Cardiac fibroblast (primary cell): ENCODE measurements around the gene FIZ1.

Experiments
- DNase-seq, 2 donors: peaks; one replicate each; pipeline versions ENCODE4 v3.0.0 to v3.0.0-alpha.2; 2010; ENCODE audit warnings: low read depth in 2 of 2
- H3K4me3 ChIP-seq, 2 donors: replicated peaks in 1 of 2; 1 replicate in 1 of 2; 2 replicates in 1 of 2; pipeline ENCODE4 v1.5.1; 2011; ENCODE audit warnings: low read depth in 2 of 2, low read length in 2 of 2, mild to moderate bottlenecking in 2 of 2, moderate library complexity in 1 of 2
- CTCF ChIP-seq: IDR thresholded peaks from one replicate; pipeline ENCODE4 v1.5.1; 2011; ENCODE audit warnings: low read depth, mild to moderate bottlenecking, low read length, inconsistent platforms

The FIZ1 gene

GRCh38 chr19:55546822-55547614 lies 52.3 kb downstream of the FIZ1 start:
- peak; percentile 81 to 87 for DNase-seq

GRCh38 chr19:55546011-55546410 lies 53.3 kb downstream of the FIZ1 start:
- H3K4me3 ChIP-seq, result no peak overlapping the region
- DNase-seq, result no peak
- no peak for TF ChIP-seq CTCF

More at GRCh38 chr19:55546822-55547614, 52.3 kb downstream of the FIZ1 start:
- TF ChIP-seq CTCF, result no peak
- no peak overlapping the region for H3K4me3 ChIP-seq

- no peak within 1 kb of the TSS for H3K4me3 ChIP-seq
- no peak for TF ChIP-seq CTCF
- DNase-seq, result no peak
Observed at GRCh38 chr19:55545443-55545842, 53.9 kb downstream of the FIZ1 start, which contains the start of gene SBK3. Gene SBK3 (minus strand): TSS chr19:55545543. CDS start chr19:55545543, 0 bp downstream.

GRCh38 chr19:55544776-55545439 lies 54.4 kb downstream of the FIZ1 start:
- no peak overlapping the region for H3K4me3 ChIP-seq
- DNase-seq, result no peak
- no peak for TF ChIP-seq CTCF

GRCh38 chr19:55544014-55544413 lies 55.3 kb downstream of the FIZ1 start:
- no peak for DNase-seq
- TF ChIP-seq CTCF, result no peak
- H3K4me3 ChIP-seq, result no peak overlapping the region

GRCh38 chr19:55543567-55543966 lies 55.8 kb downstream of the FIZ1 start:
- DNase-seq, result no peak
- TF ChIP-seq CTCF, result no peak
- H3K4me3 ChIP-seq, result no peak overlapping the region
